Activated CD8-positive, alpha-beta memory T cell treated with anti-CD3 and anti-CD28 coated beads, Interleukin-2, amount 50 U/mL, for 24 hours (primary cell): ENCODE data around the gene BTNL8.

Experiments
- DNase-seq: peaks from one replicate; pipeline ENCODE4 v3.0.0-alpha.2; 2020; ENCODE audit errors: extremely low read depth

BTNL8 gene

GRCh38 chr5:180969406-180969805, 70.4 kb downstream of the BTNL8 start:
- DNase-seq: no peak

- no peak for DNase-seq
These were observed 71.4 kb downstream of the BTNL8 start for GRCh38 chr5:180970336-180970735.

GRCh38 chr5:180970875-180971274, 71.9 kb downstream of the BTNL8 start:
- DNase-seq: no peak

- DNase-seq: no peak
These were observed 75.8 kb downstream of the BTNL8 start for GRCh38 chr5:180974612-180975315.

- DNase-seq: no peak
These were observed 76.4 kb downstream of the BTNL8 start for GRCh38 chr5:180975338-180975737.

- no peak for DNase-seq
These were observed 77.6 kb downstream of the BTNL8 start for GRCh38 chr5:180976518-180976917.

- DNase-seq: no peak
These were observed 78.9 kb downstream of the BTNL8 start for GRCh38 chr5:180977852-180978251.

GRCh38 chr5:180982008-180982741, 83.2 kb downstream of the BTNL8 start:
- no peak for DNase-seq

GRCh38 chr5:180988016-180988415, 89.1 kb downstream of the BTNL8 start:
- no peak for DNase-seq

- no peak for DNase-seq
These were observed 89.6 kb downstream of the BTNL8 start, which contains the start of gene BTNL3 for GRCh38 chr5:180988592-180988991. BTNL3 (plus strand) TSS chr5:180988846; CDS start chr5:180989029, 183 bp downstream.

- no peak for DNase-seq
These were observed 91.3 kb downstream of the BTNL8 start for GRCh38 chr5:180990086-180990881.

GRCh38 chr5:180990882-180991242, 91.9 kb downstream of the BTNL8 start:
- no peak for DNase-seq
